ENCODE data around the gene PCNX2.
A peak's percentile ranks its signal among the peaks of the same experiment; 100 is the strongest.

Gene PCNX2

DNA sequence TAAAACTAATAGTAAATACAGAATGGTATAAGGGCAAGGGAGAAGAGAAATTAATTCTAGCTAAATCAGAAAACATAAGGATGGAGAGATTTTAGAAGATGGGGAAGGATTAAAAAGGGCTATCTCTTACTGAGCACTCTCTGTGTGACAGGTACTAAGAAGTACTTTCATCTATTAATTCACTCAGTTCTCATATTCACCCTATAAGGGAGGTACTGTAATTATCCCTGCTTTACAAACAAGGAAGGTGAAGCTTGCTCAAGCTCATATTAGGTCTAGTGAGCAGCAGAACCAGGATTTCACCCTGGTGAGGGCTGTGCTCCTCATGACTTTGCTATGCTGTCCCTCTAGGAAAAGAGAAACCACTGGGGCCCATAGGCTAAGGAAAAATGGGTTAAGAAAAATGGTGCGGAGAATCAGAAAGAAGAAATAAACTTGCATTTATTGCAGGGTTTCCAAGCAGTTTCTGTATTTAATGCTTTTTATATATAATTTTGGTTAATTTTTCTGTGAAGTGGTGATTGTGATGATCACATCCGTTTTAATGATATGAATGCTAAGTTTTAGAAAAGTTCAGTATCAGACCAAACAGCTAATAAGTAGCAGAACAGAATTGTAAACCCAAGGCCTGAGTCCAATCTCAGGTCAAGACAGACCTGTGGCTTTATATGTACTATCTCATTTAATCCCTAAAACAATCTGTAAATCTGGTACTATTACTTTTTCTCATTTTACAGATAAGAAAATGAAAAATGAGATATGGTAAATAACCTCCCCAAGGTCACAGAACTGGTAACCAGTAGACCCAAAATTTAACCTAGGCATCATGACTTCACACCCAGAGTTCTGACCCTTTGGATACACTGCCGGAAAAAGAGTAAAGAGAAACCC lies 1.7 kb downstream of the PCNX2 start:
- no peak overlapping the region for H3K27ac ChIP-seq (ENCODE audit: low read depth, low read length)
- H3K9ac ChIP-seq (ENCODE audit: low read depth in 1 of 2, low read length in 2 of 2) = no peak overlapping the region
- H3K9me3 ChIP-seq (ENCODE audit: control insufficient read depth in 1 of 2, low read length in 2 of 2) = no peaks in the 10 kb centered on the region
- no peaks in the 10 kb centered on the region for H3K27me3 ChIP-seq (ENCODE audit: control insufficient read depth in 1 of 2, insufficient read depth in 2 of 2, low read length in 2 of 2)
- H3K36me3 ChIP-seq (ENCODE audit: control insufficient read depth in 1 of 2, insufficient read depth in 2 of 2, low read length in 2 of 2) = no peaks in the 10 kb centered on the region
- peaks cover 4 to 5% of the 10 kb centered on the region in 2 donors for H3K4me1 ChIP-seq (ENCODE audit: control insufficient read depth in 1 of 2, insufficient read depth in 2 of 2, low read length in 2 of 2)
- no peak overlapping the region for H3K4me3 ChIP-seq (ENCODE audit: low read depth in 1 of 2, low read length in 2 of 2)

DNA sequence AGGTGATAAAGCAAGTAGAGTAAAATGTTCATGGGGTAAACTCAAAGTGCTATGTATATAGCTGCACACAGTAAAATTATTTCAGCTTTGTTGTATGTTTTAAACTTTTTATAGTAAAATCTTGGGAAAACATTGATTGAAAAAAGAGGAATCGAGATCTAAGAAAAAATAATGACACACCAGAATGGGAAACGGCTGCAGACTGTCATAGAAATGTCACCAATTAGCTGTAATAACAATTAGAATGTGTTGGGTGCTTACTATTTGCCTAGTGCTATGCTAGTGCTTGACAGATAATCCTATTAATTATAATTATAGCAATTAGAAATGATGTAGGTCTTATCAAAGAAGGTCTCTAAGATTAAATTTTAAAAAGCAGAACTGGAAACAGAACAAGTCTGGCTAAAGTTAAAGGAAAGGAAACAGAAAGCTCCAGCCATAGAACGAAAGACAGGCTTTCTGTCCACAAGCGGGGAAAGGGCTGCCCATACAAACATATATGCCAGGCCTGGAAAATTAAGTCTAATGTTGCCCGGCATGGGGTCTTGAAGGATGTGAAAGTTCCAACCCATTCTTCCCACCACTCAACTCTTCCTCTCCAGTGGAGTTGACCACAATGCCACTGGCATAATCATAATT lies 5.0 kb downstream of the PCNX2 start:
- Histone ChIP-seq H3K27ac (ENCODE audit: low read depth, low read length) (no peak overlapping the region), H3K4me3 (ENCODE audit: low read depth in 1 of 2, low read length in 2 of 2) (no peak overlapping the region), H3K27me3 (ENCODE audit: control insufficient read depth in 1 of 2, insufficient read depth in 2 of 2, low read length in 2 of 2) (no peaks in the 10 kb centered on the region), H3K36me3 (ENCODE audit: control insufficient read depth in 1 of 2, insufficient read depth in 2 of 2, low read length in 2 of 2) (no peaks in the 10 kb centered on the region), H3K4me1 (ENCODE audit: control insufficient read depth in 1 of 2, insufficient read depth in 2 of 2, low read length in 2 of 2) (peaks cover 4 to 5% of the 10 kb centered on the region in 2 donors), H3K9me3 (ENCODE audit: control insufficient read depth in 1 of 2, low read length in 2 of 2) (no peaks in the 10 kb centered on the region), H3K9ac (ENCODE audit: low read depth in 1 of 2, low read length in 2 of 2) (no peak overlapping the region)

DNA sequence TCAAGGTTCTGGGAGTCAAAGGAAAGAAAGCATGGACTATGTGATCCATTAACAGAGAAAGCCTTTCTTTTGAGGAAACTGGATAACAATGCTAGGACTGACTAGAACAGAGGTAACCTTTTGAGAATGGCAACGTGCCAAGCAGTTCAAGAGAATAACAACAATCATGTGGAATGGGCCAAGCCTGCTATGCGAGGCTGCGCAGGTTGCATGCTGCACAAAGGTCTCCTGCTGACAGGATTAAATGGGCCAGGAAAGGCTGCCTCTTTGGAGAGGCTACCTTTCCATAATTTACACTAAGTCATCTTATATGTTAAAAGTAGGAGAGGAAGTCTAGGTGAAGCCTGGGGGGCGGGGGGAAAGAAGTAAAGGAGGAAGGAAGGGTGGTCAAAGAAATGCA lies 5.8 kb downstream of the PCNX2 start:
- Histone ChIP-seq H3K36me3 (ENCODE audit: control insufficient read depth in 1 of 2, insufficient read depth in 2 of 2, low read length in 2 of 2) (no peaks in the 10 kb centered on the region), H3K9ac (ENCODE audit: low read depth in 1 of 2, low read length in 2 of 2) (no peak overlapping the region), H3K9me3 (ENCODE audit: control insufficient read depth in 1 of 2, low read length in 2 of 2) (no peaks in the 10 kb centered on the region), H3K27me3 (ENCODE audit: control insufficient read depth in 1 of 2, insufficient read depth in 2 of 2, low read length in 2 of 2) (no peaks in the 10 kb centered on the region), H3K27ac (ENCODE audit: low read depth, low read length) (no peak overlapping the region), H3K4me3 (ENCODE audit: low read depth in 1 of 2, low read length in 2 of 2) (no peak overlapping the region), H3K4me1 (ENCODE audit: control insufficient read depth in 1 of 2, insufficient read depth in 2 of 2, low read length in 2 of 2) (peaks cover 0 to 4% of the 10 kb centered on the region in 2 donors)

DNA sequence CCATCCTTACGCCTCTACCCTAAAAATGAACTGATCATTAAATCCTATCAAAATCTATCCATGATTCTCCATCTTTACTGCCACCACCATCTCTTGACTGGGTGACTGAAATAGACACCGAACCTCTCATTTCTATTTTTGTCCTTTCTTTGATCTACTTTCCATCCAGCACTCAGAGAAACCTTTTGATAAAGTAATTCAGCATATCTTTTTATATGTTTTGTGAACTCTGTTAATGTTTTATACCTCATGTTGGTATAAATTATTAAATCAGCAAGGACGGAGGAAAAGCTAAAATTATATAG lies 13.0 kb downstream of the PCNX2 start:
- H3K4me1 ChIP-seq (ENCODE audit: control insufficient read depth in 1 of 2, insufficient read depth in 2 of 2, low read length in 2 of 2) = peaks cover 0 to 11% of the 10 kb centered on the region in 2 donors
- no peaks in the 10 kb centered on the region for H3K27me3 ChIP-seq (ENCODE audit: control insufficient read depth in 1 of 2, insufficient read depth in 2 of 2, low read length in 2 of 2)
- H3K27ac ChIP-seq (ENCODE audit: low read depth, low read length) = no peak overlapping the region
- H3K9ac ChIP-seq (ENCODE audit: low read depth in 1 of 2, low read length in 2 of 2) = no peak overlapping the region
- no peaks in the 10 kb centered on the region for H3K36me3 ChIP-seq (ENCODE audit: control insufficient read depth in 1 of 2, insufficient read depth in 2 of 2, low read length in 2 of 2)
- no peak overlapping the region for H3K4me3 ChIP-seq (ENCODE audit: low read depth in 1 of 2, low read length in 2 of 2)
- H3K9me3 ChIP-seq (ENCODE audit: control insufficient read depth in 1 of 2, low read length in 2 of 2) = no peaks in the 10 kb centered on the region

DNA sequence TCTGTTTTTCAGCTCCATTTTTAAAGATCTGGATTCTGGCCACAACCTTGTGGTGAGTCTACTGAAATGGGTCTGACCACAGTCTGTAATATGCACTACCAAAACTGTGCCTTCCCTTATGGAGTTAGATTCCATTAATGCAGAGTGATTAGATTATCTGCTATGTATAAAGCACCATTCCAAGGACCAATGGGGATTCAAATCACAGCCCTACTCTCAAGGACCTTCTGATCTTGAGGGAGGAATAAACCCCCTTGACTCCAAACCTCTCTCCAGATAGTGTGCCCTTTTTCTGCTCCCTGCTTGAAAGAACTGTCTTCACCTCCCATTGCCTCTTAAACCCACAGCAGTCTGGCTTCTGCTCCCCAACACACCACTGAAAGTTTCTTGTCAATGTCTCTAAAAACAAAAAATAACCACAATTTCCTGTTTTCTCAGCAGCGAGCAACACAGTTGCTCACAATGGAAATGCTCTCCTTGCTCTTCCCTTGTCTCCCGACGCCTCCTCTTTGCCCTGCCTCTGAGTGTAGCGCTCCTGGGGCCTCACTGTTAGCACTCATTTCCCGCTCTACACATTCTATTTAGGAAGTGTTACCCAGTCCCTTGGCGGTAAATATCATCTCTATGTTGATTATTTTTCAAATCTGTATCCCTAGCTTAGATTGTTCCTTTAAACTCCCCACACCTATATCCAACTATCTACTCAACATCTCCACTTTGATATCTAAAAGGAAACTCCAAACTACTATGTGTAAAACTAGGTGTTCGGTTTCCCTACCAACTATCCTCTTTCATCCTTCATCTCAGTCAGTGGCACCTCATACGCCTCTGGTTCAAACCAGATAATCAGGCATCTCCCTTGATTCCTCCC lies 13.6 kb downstream of the PCNX2 start:
- H3K9me3 ChIP-seq (ENCODE audit: control insufficient read depth in 1 of 2, low read length in 2 of 2) = no peaks in the 10 kb centered on the region
- no peaks in the 10 kb centered on the region for H3K36me3 ChIP-seq (ENCODE audit: control insufficient read depth in 1 of 2, insufficient read depth in 2 of 2, low read length in 2 of 2)
- no peak overlapping the region for H3K27ac ChIP-seq (ENCODE audit: low read depth, low read length)
- H3K9ac ChIP-seq (ENCODE audit: low read depth in 1 of 2, low read length in 2 of 2) = no peak overlapping the region
- H3K4me3 ChIP-seq (ENCODE audit: low read depth in 1 of 2, low read length in 2 of 2) = peak overlapping the region in 1 of 2 donors; percentile 3
- peaks cover 0 to 11% of the 10 kb centered on the region in 2 donors for H3K4me1 ChIP-seq (ENCODE audit: control insufficient read depth in 1 of 2, insufficient read depth in 2 of 2, low read length in 2 of 2)
- no peaks in the 10 kb centered on the region for H3K27me3 ChIP-seq (ENCODE audit: control insufficient read depth in 1 of 2, insufficient read depth in 2 of 2, low read length in 2 of 2)

DNA sequence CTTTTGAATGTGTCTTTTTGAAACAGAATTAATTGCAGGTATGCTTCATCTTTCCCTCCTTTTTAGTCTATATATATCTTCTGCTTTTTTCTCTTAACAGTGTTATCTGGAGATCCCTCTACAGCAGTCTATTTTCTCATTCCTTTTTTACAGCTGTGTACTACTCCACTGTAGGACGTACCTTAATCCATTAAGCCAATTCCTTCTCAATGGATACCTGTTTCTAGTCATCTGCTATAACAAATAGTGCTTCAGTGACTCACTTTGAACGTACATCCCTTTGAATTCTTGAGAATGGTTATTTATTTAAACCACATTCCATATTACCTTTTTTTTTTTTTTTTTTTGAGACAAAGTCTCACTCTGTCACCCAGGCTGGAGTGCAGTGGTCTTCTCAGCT lies 15.6 kb downstream of the PCNX2 start:
- H3K4me1 ChIP-seq (ENCODE audit: control insufficient read depth in 1 of 2, insufficient read depth in 2 of 2, low read length in 2 of 2) = peaks cover 0 to 11% of the 10 kb centered on the region in 2 donors
- no peak overlapping the region for H3K4me3 ChIP-seq (ENCODE audit: low read depth in 1 of 2, low read length in 2 of 2)
- H3K9ac ChIP-seq (ENCODE audit: low read depth in 1 of 2, low read length in 2 of 2) = no peak overlapping the region
- H3K27ac ChIP-seq (ENCODE audit: low read depth, low read length) = no peak overlapping the region
- H3K36me3 ChIP-seq (ENCODE audit: control insufficient read depth in 1 of 2, insufficient read depth in 2 of 2, low read length in 2 of 2) = no peaks in the 10 kb centered on the region
- no peaks in the 10 kb centered on the region for H3K9me3 ChIP-seq (ENCODE audit: control insufficient read depth in 1 of 2, low read length in 2 of 2)
- no peaks in the 10 kb centered on the region for H3K27me3 ChIP-seq (ENCODE audit: control insufficient read depth in 1 of 2, insufficient read depth in 2 of 2, low read length in 2 of 2)

DNA sequence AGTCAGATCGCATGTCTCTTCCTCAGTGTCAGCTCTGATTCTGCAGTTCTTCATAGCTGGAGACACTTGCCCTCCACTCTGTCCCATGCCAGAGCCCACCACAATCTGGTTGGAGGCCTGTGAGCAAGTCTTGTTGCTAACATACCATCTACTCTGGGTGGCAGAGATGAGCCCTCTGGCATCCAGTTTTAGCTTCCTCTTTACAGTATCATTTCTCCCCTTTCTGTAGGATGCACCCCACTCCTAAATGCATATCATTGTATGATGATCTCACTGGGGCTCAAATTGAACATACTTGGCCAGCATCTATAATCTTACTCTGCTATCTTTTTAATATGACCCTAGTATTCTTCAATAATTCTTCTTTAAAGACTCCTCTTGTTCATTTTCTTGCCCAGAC lies 16.9 kb downstream of the PCNX2 start:
- H3K9ac ChIP-seq (ENCODE audit: low read depth in 1 of 2, low read length in 2 of 2) = no peak overlapping the region
- no peak overlapping the region for H3K27ac ChIP-seq (ENCODE audit: low read depth, low read length)
- H3K27me3 ChIP-seq (ENCODE audit: control insufficient read depth in 1 of 2, insufficient read depth in 2 of 2, low read length in 2 of 2) = no peaks in the 10 kb centered on the region
- no peaks in the 10 kb centered on the region for H3K9me3 ChIP-seq (ENCODE audit: control insufficient read depth in 1 of 2, low read length in 2 of 2)
- H3K4me3 ChIP-seq (ENCODE audit: low read depth in 1 of 2, low read length in 2 of 2) = no peak overlapping the region
- H3K36me3 ChIP-seq (ENCODE audit: control insufficient read depth in 1 of 2, insufficient read depth in 2 of 2, low read length in 2 of 2) = no peaks in the 10 kb centered on the region
- H3K4me1 ChIP-seq (ENCODE audit: control insufficient read depth in 1 of 2, insufficient read depth in 2 of 2, low read length in 2 of 2) = peaks cover 0 to 11% of the 10 kb centered on the region in 2 donors

DNA sequence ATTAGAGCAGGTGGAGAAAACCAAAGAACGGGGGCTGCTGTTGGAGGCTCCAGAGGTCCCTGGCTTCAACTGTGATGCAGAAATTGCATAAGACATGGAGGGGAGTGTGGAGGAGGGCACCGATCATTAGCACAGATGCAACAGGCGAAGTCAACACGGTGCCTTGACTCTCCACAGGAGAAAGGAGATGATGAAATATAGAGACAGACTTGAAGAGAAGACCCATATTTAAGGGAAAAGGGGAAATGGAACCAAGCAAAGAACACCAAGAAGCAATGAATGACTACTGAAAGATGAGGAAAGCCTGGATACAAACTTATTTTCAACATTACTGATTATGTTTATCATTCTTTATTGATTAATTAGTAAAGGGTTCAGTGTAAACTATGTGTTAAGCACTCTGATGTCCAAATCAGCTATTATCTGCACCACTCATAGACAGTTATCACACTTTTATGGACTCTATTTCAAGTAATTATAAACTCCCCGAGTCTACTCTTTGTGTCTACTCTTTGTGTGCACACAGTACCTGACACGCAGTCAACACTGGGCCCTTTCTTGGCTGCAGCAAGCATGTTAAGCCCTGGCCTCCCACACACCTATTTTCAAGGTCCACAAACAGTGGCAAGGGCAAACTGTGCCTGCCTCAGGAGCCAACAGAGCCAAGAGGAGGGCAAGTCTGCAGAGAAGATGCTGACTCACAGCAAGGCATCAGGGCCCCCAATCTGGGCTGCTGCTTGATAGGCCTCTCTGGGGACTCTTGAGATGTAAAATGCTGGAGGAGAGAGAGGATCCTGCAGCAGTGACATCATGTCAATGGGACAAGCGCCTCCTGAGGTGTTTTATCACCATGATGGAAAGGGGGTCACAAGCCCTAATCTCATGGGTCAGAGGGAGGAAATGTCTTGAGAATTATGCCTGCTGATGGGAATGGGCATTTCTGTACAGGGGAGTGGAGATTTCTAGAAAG lies 17.6 kb downstream of the PCNX2 start:
- Histone ChIP-seq H3K36me3 (ENCODE audit: control insufficient read depth in 1 of 2, insufficient read depth in 2 of 2, low read length in 2 of 2) (no peaks in the 10 kb centered on the region), H3K9ac (ENCODE audit: low read depth in 1 of 2, low read length in 2 of 2) (no peak overlapping the region), H3K27ac (ENCODE audit: low read depth, low read length) (no peak overlapping the region), H3K9me3 (ENCODE audit: control insufficient read depth in 1 of 2, low read length in 2 of 2) (no peaks in the 10 kb centered on the region), H3K4me3 (ENCODE audit: low read depth in 1 of 2, low read length in 2 of 2) (no peak overlapping the region), H3K27me3 (ENCODE audit: control insufficient read depth in 1 of 2, insufficient read depth in 2 of 2, low read length in 2 of 2) (no peaks in the 10 kb centered on the region), H3K4me1 (ENCODE audit: control insufficient read depth in 1 of 2, insufficient read depth in 2 of 2, low read length in 2 of 2) (peaks cover 0 to 11% of the 10 kb centered on the region in 2 donors)

DNA sequence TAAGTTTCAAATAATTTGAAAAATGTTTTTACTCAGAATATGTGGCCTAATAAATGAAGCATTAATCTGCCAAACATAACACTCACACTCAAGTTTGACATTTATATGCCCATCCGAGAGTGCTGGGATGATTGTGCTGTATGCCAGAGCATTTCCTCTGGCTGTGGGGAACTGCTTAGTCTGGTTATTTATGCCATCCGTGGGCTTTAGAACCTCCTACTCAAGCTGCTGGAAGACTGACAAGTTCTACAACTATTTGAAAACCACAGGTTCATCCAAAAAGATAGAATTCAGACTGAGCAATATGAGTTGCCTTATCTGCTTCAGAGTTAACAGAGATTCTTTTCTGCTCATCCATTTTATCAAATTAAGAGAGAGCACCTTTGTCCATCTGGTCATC lies 25.9 kb downstream of the PCNX2 start:
- H3K27ac ChIP-seq (ENCODE audit: low read depth, low read length) = no peak overlapping the region
- no peak overlapping the region for H3K4me3 ChIP-seq (ENCODE audit: low read depth in 1 of 2, low read length in 2 of 2)

More for the DNA sequence above, 25.9 kb downstream of the PCNX2 start:
- Histone ChIP-seq H3K27me3 (ENCODE audit: control insufficient read depth in 1 of 2, insufficient read depth in 2 of 2, low read length in 2 of 2) (no peaks in the 10 kb centered on the region), H3K9me3 (ENCODE audit: control insufficient read depth in 1 of 2, low read length in 2 of 2) (no peaks in the 10 kb centered on the region), H3K36me3 (ENCODE audit: control insufficient read depth in 1 of 2, insufficient read depth in 2 of 2, low read length in 2 of 2) (no peaks in the 10 kb centered on the region), H3K9ac (ENCODE audit: low read depth in 1 of 2, low read length in 2 of 2) (no peak overlapping the region), H3K4me1 (ENCODE audit: control insufficient read depth in 1 of 2, insufficient read depth in 2 of 2, low read length in 2 of 2) (no peaks in the 10 kb centered on the region)
